HG03354 (cell line): ENCODE results near the gene INSR.
"Not testable (repeated sequence)": the region's sequence is repeated elsewhere in the genome, so short reads cannot be mapped to it uniquely, and the experiment has no call there.

Source experiments
- ATAC-seq: cut with Tn5 transposase; IDR thresholded peaks from one replicate; pipeline ENCODE4 v1.9.1; 2021; ENCODE audit warnings: mild to moderate bottlenecking; ENCODE audit not compliant: unreplicated experiment, poor library complexity, severe bottlenecking

Gene INSR

DNA sequence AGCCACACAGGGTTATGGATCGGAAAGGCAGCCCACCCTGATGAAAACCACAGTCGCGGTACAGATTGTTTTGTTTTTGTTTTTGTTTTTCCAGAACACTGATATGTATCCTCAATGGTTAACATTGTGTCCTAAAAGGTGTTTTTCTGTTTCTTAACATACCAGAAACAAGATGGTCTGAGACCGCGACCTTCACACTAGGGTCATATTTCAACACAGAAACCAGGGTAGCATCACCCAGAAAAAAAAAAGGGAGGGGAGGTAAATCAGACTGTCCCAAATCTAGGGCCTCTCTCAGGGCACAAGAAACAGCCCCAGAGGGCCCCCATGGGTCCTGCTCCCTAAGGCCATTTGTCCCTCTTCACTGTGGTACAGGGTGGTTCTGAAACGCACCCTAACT, 66.5 kb downstream of the INSR start:
- ATAC-seq: no peak

DNA sequence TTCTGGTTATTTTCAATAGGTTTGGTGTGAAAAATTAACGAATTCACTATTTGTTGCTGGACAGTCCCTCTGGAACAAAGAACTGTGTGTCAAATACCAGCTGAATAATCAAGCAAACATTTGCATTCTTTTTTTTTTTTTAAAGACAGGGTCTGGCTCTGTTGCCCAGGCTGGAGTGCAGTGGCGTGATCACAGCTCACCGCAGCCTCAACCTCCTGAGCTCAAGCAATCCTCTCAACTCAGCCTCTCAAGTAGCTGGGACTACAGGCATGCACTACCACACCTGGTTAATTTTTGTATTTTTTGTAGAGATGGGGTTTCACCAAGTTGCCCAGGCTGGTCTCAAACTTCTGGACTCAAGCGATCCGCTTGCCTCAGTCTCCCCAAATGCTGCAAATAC, 67.1 kb downstream of the INSR start:
- not testable (repeated sequence) for ATAC-seq

DNA sequence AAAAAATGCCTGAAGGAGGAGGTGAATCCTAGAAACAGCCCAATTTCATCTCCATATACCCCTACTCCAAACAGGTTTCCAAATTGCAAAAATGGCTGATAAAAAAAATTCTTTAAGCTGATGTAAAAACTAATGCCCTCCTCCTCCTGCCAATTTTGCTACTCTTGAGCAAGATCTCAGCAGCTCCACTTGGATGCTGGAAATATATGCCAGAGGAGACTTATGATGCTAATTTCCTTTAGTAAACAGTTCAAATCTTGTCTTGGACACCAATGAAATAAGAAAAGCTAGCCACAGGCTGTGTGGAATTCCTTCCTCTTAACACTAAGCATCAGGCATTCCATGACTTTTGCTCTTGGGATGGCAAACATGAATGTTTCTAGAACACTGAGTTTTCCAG, 67.5 kb downstream of the INSR start:
- ATAC-seq: no peak

GRCh38 chr19:7225741-7226140, 68.5 kb downstream of the INSR start:
- no peak for ATAC-seq

GRCh38 chr19:7224995-7225394, 69.2 kb downstream of the INSR start:
- ATAC-seq: no peak

DNA sequence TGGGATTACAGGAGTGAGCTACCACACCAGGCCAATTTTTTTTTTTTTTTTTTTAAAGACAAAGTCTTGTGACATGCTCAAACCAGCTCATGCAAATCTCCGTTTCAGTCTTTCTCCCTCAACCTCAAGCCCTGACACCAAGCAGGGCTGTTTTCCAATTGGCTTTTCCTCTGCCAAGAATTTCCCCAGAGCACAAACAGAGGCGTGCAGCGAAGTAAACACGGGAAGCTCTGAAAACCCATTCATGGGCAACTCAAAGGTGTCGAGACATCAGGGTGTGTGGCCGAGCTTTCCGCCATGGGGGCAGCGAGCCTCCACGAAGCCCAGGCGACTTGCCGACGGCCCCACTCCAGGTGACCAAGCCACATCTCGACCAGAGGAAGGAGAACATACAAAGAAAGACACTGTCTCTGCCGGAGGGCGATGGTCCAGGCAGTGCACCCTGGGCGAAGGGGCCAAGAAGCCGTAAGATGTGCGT, 70.0 kb downstream of the INSR start:
- no peak for ATAC-seq

- ATAC-seq: no peak
Measured at GRCh38 chr19:7223429-7223828, 70.8 kb downstream of the INSR start.

DNA sequence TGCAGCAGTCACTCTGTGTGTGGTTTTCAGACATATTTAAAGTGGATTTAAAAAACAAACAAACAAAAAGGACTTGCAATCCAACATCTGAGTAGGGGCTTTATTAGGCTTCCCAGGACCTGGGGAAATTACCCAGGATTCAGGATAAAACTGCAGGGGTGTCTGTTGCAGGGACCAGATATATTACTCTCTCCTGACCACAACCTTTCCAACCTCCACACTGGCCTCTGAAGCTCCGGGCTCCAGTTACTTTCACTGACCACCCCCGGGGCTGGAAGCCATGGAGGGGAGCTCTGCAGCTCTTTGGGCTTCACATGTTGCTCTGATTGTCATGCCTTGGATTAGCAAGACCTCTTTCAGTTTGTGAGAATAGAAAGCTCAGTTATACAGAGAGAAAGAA, 75.2 kb downstream of the INSR start:
- no peak for ATAC-seq

GRCh38 chr19:7217861-7218260, 76.4 kb downstream of the INSR start:
- ATAC-seq: no peak

DNA sequence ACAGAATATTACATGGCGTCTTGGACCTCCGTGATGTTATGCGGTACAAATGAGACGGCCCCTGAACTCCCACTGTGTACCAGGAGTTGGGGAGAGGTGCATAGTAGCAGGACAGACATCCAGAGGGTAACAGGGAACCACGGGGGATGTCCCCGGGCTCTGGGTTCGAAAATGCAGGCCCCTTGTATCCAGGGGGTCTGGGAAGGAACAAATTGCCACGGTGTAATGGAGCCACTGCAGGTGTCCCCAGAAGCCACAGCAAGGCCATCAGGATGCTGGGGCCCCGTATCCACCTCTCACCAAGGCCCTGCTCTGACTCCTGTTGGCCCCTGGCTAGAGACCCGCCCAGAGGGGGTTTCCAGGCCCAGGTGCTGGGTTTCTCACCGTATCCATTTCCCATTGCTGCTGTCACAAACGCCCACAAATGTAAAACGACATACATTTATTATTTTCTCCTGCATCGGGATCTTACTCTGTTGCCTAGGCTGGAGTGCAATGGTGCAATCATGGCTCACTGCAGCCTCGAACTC, 77.8 kb downstream of the INSR start:
- ATAC-seq: no peak

- no peak for ATAC-seq
Measured at GRCh38 chr19:7215176-7215575, 79.0 kb downstream of the INSR start.

DNA sequence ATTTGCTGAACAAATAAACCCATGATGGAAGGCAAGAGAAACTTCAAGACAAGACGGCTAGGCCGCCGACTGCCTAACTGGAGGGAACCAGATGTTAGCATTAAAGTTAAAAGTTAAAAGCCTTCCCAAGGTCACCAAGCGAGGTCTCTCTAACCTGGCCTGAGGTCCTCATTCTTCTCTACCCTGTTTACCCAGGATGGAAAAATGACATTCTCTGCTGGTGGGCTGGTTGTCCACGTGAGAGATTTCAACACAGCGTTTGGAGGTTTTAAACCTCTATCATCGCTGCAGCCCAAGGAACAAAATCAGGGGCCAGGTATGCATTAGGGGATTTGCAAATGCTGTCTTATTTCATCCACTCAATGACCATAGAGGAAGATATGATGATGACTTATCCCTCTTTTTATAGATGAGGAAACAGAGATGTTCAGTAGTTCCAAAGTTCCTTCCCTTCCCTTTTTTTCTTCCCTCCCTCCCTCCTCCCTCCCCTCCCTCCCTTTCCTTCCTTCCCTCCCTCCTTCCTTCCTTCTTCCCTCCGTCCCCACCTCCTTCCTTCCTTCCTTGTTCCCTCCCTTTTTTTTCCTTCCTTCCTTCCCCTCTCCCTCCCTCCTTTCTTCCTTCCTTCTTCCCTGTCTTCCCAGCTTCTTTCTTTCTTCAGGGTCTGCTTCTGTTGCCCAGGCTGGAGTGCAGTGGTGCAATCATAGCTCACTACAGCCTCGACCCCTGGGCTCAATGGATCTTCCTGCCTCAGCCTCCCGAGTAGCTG, 79.7 kb downstream of the INSR start:
- no peak for ATAC-seq

DNA sequence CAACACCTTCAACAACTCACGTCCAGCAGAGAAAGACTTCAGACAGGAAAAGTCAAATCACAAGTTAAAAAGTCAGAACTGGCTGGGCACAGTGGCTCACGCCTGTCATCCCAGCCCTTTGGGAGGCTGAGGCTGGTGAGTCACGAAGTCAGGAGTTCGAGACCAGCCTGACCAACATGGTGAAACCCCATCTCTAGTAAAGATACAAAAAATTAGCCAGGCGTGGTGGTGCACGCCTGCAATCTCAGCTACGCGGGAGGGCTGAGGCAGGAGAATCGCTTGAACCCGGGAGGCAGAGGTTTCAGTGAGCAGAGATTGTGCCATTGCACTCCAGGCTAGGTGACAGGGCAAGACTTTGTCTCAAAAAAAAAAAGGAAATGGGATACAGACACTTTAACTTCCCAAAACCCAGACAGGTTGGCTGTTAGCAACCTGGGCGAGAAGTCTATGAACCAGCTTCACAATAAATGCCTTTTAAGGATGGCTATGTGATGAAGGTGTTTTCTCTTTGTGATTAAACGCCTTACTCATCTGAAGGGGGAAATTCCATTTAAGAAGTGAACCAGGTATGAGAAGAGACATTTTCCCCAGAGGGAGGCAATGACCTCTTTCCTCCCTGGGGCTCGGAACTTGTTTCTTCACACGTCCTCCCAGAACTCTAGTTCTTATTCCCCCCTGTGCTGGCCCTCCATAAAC, 80.4 kb downstream of the INSR start:
- no peak for ATAC-seq

GRCh38 chr19:7211191-7211951, 82.8 kb downstream of the INSR start:
- no peak for ATAC-seq

DNA sequence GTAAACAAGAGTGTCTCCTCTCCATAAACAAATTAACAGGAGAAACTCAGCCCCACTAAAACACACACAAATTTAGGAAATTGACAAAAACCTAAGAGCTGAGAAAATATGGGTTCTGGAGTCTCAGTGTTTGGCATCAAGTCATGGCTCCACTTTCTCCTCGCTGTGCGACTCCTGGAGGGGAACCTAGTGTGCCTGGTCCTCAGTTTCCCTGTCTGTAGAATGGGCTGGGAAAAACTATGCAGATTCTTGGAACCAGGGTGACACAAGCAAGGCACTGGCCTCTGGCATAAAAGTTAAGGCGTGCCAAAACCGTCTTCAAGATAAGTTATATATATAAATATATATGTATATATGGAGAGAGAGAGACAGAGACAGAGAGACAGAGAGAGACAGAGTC, 83.9 kb downstream of the INSR start:
- no peak for ATAC-seq

DNA sequence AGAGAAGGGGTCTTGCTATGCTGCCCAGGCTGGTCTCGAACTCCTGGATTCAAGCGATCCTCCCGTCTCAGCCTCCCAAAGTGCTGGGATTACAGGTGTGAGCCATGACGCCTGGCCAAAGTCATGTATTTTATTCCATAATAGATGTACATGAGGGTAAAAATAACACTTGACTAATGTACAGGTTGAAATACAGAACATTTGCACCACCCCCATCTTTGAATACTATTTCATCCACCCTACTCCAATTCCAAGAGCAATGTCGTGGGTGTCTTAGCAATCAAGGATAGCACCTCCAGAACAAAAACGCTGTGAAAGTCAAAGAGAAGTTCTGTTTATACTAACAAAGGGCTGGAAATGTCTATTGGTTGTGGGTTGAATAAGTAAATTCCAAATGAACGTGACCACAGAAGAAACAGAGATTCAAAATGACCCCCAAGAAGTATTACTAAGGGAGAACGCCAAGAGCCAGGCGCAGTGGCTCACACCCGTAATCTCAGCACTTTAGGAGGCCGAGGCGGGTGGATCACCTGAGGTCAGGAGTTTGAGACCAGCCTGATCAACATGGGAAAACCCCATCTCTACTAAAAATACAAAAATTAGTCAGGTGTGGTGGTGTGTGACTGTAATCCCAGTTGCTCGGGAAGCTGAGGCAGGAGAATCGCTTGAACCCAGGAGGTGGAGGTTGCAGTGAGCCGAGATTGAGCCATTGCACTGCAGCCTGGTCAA, 84.5 kb downstream of the INSR start:
- ATAC-seq: not testable (repeated sequence)

GRCh38 chr19:7209036-7209435, 85.2 kb downstream of the INSR start:
- not testable (repeated sequence) for ATAC-seq

DNA sequence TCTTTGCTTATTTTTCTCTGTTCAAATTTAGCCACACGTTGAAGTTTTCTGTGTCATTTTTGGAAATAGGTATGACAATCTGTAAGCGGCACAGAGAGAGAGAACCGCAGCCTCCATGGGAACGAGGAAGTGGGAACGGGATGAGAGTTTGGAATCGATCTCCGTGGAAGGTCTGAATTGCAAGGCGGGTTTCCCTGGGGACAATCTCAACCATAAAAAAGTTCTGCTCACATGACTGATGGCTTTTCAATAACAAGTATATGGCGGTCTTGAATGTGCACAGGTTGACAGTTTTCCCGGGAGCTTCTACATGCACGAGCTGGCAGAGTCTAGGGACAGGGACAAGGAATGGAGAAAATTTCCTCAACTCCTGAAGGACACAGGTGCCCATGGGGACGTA, 90.9 kb downstream of the INSR start:
- no peak for ATAC-seq

DNA sequence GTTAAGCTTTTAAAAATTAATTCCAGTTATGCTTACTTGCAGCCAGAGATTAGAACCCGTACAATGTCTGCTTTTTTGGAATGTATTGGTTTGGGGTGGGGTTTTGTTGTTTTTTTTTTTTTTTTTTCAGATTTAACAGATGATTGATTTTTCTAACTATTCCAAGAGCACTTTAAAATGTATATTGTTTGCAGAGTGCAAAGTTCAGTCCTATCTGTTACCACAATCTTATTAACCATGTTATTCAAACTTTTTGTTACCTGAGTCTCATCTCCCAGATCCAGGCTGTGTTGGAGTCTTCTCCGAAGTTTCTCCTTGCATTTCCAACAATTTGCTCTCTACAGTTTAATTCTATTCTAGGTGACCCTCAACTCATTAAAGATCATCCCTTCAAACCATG, 91.3 kb downstream of the INSR start:
- no peak for ATAC-seq

DNA sequence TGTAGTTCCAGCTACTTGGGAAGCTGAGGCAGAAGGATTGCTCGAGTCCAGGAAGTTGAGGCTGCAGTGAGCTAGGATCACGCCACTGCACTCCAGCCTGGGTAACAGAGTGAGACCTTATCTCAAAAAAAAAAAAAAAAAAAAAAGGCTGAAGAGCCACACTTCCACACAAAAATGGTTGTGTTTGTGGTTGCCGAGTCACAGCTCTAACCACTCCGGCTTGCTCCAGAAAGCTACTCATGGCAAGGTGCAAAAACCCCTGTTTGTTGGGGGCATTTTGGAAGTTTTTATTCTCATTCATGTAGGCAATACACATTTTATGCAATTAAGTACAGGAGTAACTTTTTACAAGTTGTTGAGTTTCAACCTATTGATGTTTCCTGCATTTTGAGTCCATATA, 93.5 kb downstream of the INSR start:
- no peak for ATAC-seq
